IPS-18c (cell line): Measurements from ENCODE around the gene MEP1A.
"Not testable (repeated sequence)": the region's sequence is repeated elsewhere in the genome, so short reads cannot be mapped to it uniquely, and the experiment has no call there.

Experiments used
- H3K4me3 ChIP-seq: 2 replicates; pipeline ENCODE4 v1.7.0; 2013; ENCODE audit warnings: low read depth, mild to moderate bottlenecking, low read length, moderate library complexity; ENCODE audit not compliant: insufficient read depth
- H3K9me3 ChIP-seq: one replicate; pipeline ENCODE4 v1.6.1; 2013; ENCODE audit warnings: mild to moderate bottlenecking, low read length, moderate library complexity; ENCODE audit not compliant: control insufficient read depth, insufficient read depth

Gene MEP1A, protein sequence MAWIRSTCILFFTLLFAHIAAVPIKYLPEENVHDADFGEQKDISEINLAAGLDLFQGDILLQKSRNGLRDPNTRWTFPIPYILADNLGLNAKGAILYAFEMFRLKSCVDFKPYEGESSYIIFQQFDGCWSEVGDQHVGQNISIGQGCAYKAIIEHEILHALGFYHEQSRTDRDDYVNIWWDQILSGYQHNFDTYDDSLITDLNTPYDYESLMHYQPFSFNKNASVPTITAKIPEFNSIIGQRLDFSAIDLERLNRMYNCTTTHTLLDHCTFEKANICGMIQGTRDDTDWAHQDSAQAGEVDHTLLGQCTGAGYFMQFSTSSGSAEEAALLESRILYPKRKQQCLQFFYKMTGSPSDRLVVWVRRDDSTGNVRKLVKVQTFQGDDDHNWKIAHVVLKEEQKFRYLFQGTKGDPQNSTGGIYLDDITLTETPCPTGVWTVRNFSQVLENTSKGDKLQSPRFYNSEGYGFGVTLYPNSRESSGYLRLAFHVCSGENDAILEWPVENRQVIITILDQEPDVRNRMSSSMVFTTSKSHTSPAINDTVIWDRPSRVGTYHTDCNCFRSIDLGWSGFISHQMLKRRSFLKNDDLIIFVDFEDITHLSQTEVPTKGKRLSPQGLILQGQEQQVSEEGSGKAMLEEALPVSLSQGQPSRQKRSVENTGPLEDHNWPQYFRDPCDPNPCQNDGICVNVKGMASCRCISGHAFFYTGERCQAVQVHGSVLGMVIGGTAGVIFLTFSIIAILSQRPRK

DNA sequence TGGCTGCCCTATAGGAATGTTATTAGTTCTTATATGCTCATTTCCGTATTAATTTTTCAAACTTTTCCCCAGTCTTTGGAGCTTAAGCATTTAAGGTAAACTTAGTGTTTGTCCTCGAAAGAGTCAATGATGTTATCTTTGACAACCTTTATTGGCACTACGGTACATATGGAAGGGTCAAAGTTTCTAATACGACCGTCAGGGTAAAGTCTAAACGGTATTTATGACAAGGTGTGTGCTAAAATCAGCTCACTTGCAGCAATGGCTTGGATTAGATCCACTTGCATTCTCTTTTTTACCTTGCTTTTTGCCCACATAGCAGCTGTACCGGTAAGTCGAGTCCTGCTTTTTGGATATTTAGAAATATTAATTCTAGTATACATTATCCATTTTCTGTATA lies at the start of gene MEP1A:
Gene MEP1A (plus strand): TSS at position 252 of the 400 bp plus-strand sequence. CDS start 10 bp downstream, at position 262.
- H3K9me3 ChIP-seq, result no peaks in the 10 kb centered on the region
- H3K4me3 ChIP-seq, result no peak within 1 kb of the TSS

GRCh38 chr6:46743425-46744158 lies 49.6 kb upstream of the MEP1A start:
- Histone ChIP-seq H3K9me3 (no peaks in the 10 kb centered on the region), H3K4me3 (no peak overlapping the region)

DNA sequence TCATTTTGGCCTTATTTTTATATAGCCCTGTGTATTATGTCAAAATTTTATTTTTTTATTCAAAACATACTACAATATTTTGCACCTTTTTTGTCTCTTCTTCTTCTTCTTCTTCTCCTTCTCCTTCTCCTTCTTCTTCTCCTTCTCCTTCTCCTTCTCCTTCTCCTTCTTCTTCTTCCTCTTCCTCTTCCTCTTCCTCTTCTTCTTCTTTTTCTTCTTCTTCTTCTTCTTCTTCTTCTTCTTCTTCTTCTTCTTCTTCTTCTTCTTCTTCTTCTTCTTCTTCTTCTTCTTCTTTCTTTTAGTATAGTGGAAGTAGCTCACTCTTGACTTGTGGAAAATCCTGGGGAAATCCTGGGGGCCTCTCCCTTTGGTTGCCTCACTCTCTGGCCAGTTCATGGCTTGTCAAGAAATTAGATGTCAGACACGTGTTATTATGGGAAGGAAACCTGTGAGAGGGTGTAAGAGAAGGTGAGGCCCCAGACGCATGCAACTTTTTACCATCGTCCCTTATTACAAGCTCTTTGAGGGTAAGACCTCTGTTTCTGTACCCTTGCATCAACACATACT lies 48.9 kb upstream of the MEP1A start:
- H3K9me3 ChIP-seq, H3K4me3 ChIP-seq: not testable (repeated sequence)

DNA sequence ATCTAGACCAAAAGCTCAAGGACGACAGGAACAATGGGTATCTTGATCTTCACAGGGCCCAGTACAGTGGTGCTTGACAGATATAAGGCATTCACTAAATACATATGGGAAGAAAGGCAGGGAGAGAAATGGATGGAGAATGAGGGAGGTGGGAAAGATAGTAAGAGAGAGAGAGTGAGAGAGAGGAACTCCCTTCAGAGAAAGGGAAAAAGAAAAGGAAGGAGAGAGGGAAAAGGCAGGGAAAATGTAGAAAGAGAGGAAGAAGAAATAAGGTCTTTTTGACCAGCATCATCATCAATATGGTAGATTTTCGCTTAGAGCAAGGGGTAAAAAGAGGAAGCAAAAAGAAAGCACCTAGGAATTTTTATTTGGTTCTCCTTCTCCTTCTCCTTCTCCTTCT lies 47.2 kb upstream of the MEP1A start:
- no peak overlapping the region for H3K4me3 ChIP-seq
- H3K9me3 ChIP-seq, result no peaks in the 10 kb centered on the region

- Histone ChIP-seq H3K9me3 (no peaks in the 10 kb centered on the region), H3K4me3 (no peak within 1 kb of the TSS)
Measured at GRCh38 chr6:46746696-46747095, 46.5 kb upstream of the MEP1A start, which contains the start of gene ANKRD66. ANKRD66 (plus strand) TSS chr6:46746933; CDS start chr6:46751949, 5,016 bp downstream.

DNA sequence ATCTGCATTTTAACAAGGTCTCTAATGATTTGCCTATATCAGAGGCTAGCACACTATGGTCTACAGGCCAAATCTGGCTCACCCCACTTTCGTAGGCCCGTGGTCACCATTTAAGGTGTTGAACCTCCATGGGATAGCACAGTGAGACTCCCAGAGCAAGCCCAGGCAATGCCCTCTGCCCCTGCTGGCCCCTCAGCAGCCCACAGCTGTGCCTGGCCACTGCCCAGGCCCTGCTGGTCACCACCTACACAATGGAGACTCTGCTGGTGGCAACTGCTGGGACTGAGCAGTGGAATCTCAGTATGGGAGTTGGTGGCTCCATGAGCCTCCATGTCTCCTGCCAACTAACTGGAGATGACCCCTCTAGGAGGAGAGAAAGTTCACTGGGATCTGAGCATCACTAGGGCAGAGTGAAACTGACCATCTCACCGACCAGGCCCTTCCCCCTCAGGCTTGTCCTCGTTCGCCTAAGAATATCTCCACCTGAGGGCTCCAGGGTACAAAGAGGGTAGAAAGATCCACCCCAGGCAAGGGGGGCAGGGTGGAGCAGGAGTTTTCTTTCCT lies 44.2 kb upstream of the MEP1A start:
- Histone ChIP-seq H3K9me3 (no peaks in the 10 kb centered on the region), H3K4me3 (no peak overlapping the region)

GRCh38 chr6:46749731-46750130 lies 43.5 kb upstream of the MEP1A start:
- H3K9me3 ChIP-seq, result no peaks in the 10 kb centered on the region

GRCh38 chr6:46751658-46752057 lies 41.5 kb upstream of the MEP1A start:
- no peak overlapping the region for H3K4me3 ChIP-seq
- H3K9me3 ChIP-seq, result no peaks in the 10 kb centered on the region

More at GRCh38 chr6:46749731-46750130, 43.5 kb upstream of the MEP1A start:
- H3K4me3 ChIP-seq, result no peak overlapping the region

- no peaks in the 10 kb centered on the region for H3K9me3 ChIP-seq
- H3K4me3 ChIP-seq, result no peak overlapping the region
Measured at GRCh38 chr6:46755865-46756264, 37.3 kb upstream of the MEP1A start.

DNA sequence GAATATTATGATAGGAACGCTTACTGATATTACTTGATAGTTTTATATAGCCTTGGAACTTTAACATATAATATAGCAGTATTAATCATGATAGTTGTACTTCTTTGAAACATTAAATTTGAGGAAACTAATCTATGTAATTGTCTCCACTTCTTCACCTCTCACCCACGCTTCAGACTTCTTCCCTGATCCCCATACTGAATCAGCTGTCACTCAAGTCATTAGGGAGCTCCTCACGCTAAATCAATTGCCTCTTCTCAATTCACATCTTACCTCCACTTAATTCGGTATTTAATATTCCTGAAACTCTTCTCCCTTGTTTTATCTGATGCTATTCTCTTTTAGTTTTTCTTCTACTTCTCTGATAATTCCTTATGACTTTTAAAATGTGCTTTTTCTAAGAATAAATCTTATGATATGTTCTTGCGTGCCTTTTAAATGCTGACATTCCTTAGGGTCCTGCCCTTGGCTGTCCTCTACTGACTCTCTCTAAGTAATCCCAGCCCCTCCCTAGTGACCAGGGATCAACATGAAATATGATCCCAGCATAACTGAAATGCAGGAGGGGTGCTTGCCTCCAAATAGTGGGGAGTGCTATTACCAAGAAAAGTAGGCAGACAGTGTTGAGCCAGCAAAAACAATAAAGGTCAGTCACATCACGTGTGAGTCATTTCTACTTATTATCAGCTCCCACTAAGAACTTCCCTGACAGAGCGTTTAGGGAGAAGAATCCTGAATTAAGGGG lies 36.5 kb upstream of the MEP1A start:
- no peak overlapping the region for H3K4me3 ChIP-seq
- no peaks in the 10 kb centered on the region for H3K9me3 ChIP-seq

GRCh38 chr6:46757214-46757596 lies 36.0 kb upstream of the MEP1A start:
- Histone ChIP-seq H3K4me3 (no peak overlapping the region), H3K9me3 (no peaks in the 10 kb centered on the region)

DNA sequence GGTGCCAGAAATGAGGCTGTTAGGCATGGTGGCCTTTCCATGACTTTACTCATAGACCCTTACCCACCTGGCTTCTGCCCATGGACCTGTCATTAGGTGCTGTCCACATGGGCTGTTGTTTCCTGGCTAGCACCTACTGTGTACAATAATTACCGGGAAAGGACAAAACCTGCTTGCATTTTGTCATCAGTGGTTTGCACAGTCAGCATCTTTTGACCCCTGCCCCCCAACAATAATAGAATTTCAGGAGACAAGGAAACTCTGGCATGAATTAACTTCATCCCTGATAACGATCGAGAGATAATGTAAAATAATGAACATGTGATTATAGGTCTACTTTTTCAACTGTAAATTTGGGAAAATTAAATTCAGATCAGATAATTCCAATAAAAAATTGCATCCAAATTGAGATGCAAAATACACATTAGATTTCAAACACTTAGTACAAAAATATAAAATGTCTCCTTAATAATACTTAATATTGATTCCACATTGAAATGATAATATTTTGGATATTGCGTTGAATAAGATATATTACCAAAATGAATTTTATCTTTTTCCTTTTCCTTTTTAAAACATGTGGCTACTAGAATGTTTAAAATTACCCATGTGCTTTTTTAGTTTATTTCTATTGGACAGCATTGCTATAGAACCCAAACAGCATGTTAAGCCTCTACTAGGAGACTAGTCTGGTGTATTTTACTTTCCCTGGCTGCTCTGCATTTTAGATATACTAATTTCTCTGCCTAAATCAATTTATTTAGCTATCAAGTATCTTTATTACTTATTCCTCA lies 34.0 kb upstream of the MEP1A start:
- Histone ChIP-seq H3K9me3 (no peaks in the 10 kb centered on the region), H3K4me3 (no peak overlapping the region)

DNA sequence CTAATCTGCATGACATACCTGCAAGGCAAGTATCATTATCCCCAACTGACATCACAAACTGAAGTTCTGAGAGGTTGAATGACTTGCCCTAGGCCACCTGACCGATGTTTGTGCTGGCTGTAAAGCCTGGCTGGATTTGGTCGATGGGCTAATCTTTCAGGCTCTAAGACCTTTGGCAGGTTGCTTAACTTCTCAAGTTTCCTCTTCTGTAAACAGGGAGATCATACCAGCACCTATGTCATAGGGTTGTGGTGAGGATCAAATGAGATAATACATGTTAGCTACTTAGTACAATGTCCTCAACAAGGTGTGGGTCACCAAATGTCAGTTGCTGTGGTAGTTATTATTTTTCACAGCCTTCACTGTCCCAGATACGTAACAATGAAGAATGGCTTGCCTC lies 32.3 kb upstream of the MEP1A start:
- no peak overlapping the region for H3K4me3 ChIP-seq
- H3K9me3 ChIP-seq, result no peaks in the 10 kb centered on the region

DNA sequence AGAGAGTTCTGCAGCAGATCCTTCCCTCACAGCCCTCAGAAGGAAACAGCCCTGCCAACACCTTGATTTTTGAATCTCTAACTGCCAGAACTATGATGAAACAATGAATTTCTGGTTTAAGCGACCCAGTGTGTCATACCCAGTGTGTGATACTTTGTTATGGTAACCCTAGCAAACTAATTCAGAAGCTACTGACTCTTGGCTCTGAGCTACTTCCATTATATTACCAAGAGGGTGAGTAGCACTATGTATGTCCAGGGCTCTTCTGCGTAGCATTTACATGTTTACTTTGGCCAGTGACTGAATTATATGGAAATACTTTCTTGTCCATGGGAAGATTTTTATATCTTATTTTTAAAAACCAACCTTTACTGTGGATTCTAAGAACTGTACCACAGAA lies 29.7 kb upstream of the MEP1A start:
- H3K9me3 ChIP-seq, result no peaks in the 10 kb centered on the region
- no peak overlapping the region for H3K4me3 ChIP-seq

DNA sequence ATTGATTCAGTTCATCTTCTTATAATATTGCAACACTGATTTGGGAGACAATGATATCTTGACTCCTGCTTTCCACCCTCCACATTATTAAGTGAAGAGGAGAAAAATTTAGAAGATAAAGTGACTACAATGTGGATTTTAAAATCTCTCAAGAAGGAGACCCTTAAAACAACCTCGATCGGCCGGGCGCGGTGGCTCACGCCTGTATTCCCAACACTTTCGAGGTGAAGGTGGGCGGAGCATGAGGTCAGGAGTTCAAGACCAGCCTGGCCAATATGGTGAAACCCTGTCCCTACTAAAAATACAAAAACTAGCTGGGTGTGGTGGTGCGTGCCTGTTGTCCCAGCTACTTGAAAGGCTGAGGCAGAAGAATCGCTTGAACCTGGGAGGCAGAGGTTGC lies 28.9 kb upstream of the MEP1A start:
- H3K9me3 ChIP-seq, H3K4me3 ChIP-seq: not testable (repeated sequence)

DNA sequence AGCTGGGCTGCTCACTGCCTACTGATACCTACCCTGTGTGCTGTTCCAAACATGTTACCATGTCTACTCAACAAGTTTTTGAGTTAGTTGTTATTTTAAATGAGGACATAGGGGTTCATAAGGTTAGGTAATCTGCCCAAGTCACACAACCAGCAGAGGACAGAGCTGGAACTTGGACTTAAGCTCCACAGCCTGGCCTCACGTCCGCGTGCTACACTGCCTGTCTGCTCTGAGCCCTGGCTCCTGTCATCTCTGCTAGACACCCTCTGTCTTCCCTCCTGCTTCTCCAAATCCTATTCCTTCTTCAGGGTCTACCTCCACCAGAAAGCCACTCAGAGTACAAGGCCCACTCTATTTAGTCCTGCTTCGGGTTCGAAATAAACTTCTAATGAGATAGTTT lies 28.2 kb upstream of the MEP1A start:
- H3K4me3 ChIP-seq, result no peak overlapping the region
- H3K9me3 ChIP-seq, result no peaks in the 10 kb centered on the region
